Measurements from ENCODE around the gene KIAA0753.

KIAA0753 gene

DNA sequence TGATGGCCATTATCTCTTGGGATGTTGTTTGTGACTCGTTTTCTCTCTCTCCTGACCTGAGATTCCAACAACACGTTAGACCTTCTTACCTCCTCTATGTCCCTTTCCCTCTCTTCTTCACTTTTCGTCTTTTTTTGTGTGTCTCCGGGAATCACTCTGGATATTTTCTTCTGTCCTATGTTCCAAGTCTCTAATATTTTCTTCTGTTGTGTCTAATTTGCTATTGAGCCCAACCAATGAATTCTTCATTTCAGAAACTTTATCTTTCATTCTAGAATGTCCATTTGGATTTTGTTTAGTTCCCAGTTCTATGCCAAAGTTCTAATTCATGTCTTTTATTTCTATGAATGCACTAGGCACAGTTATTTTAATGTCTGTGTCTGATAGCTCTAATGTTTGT is 57.1 kb downstream of the KIAA0753 start:
- no peak for DNase-seq (ENCODE audit: extremely low spot score)
- POLR2A ChIA-PET, result no interaction called here
- CTCF ChIA-PET, result no interaction called here
- no peak for TF ChIP-seq CTCF (IDR thresholded peaks at IDR 0.05; ENCODE audit: control extremely low read depth, extremely low read depth, low read depth, missing control alignments)

DNA sequence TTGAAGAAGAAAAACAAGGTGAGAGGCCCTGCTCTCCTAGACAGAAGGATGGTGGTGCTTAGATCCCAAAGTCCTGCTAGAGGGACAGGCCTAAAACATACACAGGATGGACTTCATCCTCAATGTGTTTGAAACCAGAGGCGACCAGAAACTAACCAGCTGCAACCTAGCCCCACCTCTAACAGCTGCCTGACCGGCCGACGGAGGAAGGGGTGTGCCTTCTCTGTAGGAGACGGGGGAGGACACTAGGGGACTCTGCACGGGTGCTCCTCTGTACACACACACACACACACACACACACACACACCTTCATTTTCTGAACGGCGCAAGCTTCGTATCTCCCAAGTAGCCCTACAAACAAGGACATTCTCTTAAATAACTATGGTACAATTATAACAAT is 59.9 kb downstream of the KIAA0753 start:
- DNase-seq (ENCODE audit: extremely low spot score), result no peak
- TF ChIP-seq CTCF (IDR thresholded peaks at IDR 0.05; ENCODE audit: control extremely low read depth, extremely low read depth, low read depth, missing control alignments), result no peak
- ChIA-PET POLR2A (no interaction called here), CTCF (no interaction called here)

GRCh38 chr17:6578491-6578890 is 62.0 kb downstream of the KIAA0753 start:
- ChIA-PET POLR2A (no interaction called here), CTCF (interaction anchor here (1.0 kb wide), 1 partner anchor 20 kb away, joined by 3 read pairs; no protein-coding TSS in a partner anchor)
- DNase-seq (ENCODE audit: extremely low spot score), result no peak
- no peak for TF ChIP-seq CTCF (IDR thresholded peaks at IDR 0.05; ENCODE audit: control extremely low read depth, extremely low read depth, low read depth, missing control alignments)

- CTCF ChIA-PET, result interaction anchor here (1.0 kb wide), 1 partner anchor 20 kb away, joined by 3 read pairs; no protein-coding TSS in a partner anchor
- DNase-seq (ENCODE audit: extremely low spot score), result no peak
- no peak for TF ChIP-seq CTCF (IDR thresholded peaks at IDR 0.05; ENCODE audit: control extremely low read depth, extremely low read depth, low read depth, missing control alignments)
- POLR2A ChIA-PET, result no interaction called here
These were observed 62.7 kb downstream of the KIAA0753 start for GRCh38 chr17:6577686-6578263.

- POLR2A ChIA-PET, result no interaction called here
- DNase-seq (ENCODE audit: extremely low spot score), result peak; percentile 14
- no peak for TF ChIP-seq CTCF (IDR thresholded peaks at IDR 0.05; ENCODE audit: control extremely low read depth, extremely low read depth, low read depth, missing control alignments)
- CTCF ChIA-PET, result interaction anchor here (1.3 to 1.4 kb wide), 2 partner anchors 9 to 11 kb away, joined by 3 to 4 read pairs; no protein-coding TSS in a partner anchor
These were observed 64.3 kb downstream of the KIAA0753 start for GRCh38 chr17:6576038-6576785.

GRCh38 chr17:6575596-6575988 is 64.9 kb downstream of the KIAA0753 start:
- POLR2A ChIA-PET, result no interaction called here
- TF ChIP-seq CTCF (IDR thresholded peaks at IDR 0.05; ENCODE audit: control extremely low read depth, extremely low read depth, low read depth, missing control alignments), result no peak
- CTCF ChIA-PET, result interaction anchor here (1.3 to 1.4 kb wide), 2 partner anchors 9 to 12 kb away, joined by 3 to 4 read pairs; no protein-coding TSS in a partner anchor
- no peak for DNase-seq (ENCODE audit: extremely low spot score)

All from GM10248 (cell line).